Measurements from ENCODE around the gene TMPRSS3.

Gene TMPRSS3

DNA sequence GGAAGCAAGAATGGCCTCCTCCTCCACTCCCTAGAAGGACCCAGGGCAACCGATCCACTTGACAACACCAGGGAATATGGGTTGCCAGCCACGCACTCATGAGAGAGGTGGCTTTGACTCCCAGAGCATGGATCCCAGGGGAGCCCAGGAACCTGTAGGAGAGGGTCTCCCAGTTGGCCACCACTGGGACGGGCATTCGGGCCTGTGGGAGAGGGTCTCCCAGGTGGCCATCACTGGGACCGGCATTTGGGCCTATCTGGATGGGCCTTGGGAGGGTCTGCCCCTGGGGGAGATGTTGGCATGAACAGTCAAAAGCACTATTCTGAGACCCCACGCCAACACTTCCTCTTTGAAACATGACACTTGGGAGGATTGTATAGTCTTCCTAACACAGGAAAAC is 30.1 kb downstream of the TMPRSS3 start:
- Histone ChIP-seq H3K9me3 (ENCODE audit: low read length) (no peaks in the 10 kb centered on the region), H3K9ac (ENCODE audit: low read length) (no peak overlapping the region), H3K4me3 (ENCODE audit: low read depth in 1 of 2, low read length in 2 of 2) (no peak overlapping the region), H3K27ac (ENCODE audit: low read depth, low read length) (no peak overlapping the region), H3K36me3 (ENCODE audit: insufficient read depth, low read length) (no peaks in the 10 kb centered on the region), H3K27me3 (ENCODE audit: control insufficient read depth in 1 of 2, insufficient read depth in 2 of 2, low read length in 2 of 2) (peaks cover 0 to 10% of the 10 kb centered on the region in 2 donors), H3K4me1 (ENCODE audit: insufficient read depth, low read length) (no peaks in the 10 kb centered on the region)

DNA sequence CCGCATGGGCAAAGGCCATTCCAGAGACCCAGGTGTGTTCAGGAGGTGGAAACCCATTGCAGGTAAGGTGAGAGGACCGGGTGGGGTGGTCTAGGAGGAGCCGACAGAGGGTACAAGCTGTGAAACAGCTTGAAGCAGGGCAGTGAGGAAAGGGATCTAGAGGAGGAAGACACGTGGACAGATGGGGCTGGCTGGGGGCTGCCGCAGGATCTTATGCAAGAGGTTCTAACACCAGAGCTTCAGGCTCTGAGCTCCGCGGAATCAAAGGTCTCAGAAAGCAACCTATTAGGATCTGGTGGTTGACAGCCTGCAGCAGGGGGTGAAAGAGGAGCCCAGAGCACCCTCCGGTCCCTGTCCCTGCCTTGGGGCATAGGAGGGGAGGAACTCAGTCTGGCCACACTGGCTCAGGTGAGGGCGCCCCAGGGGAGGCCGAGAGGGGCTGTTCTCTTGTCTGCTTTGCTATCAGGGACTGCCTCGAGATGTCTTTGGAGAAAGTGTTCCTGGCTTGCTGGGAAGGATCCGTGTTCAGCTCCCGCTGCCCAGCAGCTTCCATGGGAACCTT is 31.5 kb downstream of the TMPRSS3 start:
- Histone ChIP-seq H3K9ac (ENCODE audit: low read length) (no peak overlapping the region), H3K4me3 (ENCODE audit: low read depth in 1 of 2, low read length in 2 of 2) (no peak overlapping the region), H3K27ac (ENCODE audit: low read depth, low read length) (no peak overlapping the region), H3K4me1 (ENCODE audit: insufficient read depth, low read length) (no peaks in the 10 kb centered on the region), H3K36me3 (ENCODE audit: insufficient read depth, low read length) (no peaks in the 10 kb centered on the region), H3K27me3 (ENCODE audit: control insufficient read depth in 1 of 2, insufficient read depth in 2 of 2, low read length in 2 of 2) (peaks cover 0 to 16% of the 10 kb centered on the region in 2 donors), H3K9me3 (ENCODE audit: low read length) (peaks cover 7% of the 10 kb centered on the region)

- Histone ChIP-seq H3K9ac (ENCODE audit: low read length) (no peak overlapping the region), H3K36me3 (ENCODE audit: insufficient read depth, low read length) (no peaks in the 10 kb centered on the region), H3K27me3 (ENCODE audit: control insufficient read depth in 1 of 2, insufficient read depth in 2 of 2, low read length in 2 of 2) (peaks cover 0 to 16% of the 10 kb centered on the region in 2 donors), H3K4me1 (ENCODE audit: insufficient read depth, low read length) (no peaks in the 10 kb centered on the region), H3K27ac (ENCODE audit: low read depth, low read length) (no peak overlapping the region), H3K9me3 (ENCODE audit: low read length) (peaks cover 7% of the 10 kb centered on the region), H3K4me3 (ENCODE audit: low read depth in 1 of 2, low read length in 2 of 2) (no peak overlapping the region)
These were observed 32.5 kb downstream of the TMPRSS3 start for GRCh38 chr21:42363312-42363711.

DNA sequence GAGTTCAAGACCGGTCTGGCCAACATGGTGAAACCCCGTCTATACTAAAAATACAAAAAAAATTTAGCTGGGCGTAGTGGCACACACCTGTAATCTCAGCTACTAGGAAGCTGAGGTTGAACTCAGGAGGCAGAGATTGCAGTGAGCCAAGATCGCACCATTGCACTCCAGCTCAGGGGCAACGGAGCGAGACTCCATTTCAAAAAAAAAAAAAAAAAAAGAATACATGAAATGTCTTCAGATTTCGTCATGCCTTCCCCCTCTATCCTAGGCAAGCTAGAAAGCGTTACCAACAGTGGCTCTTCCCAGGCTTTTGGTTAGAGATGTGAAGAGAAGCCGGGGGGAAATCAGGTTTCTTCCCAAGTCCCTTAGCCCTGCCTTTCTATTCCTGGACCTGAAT is 33.2 kb downstream of the TMPRSS3 start:
- Histone ChIP-seq H3K27me3 (ENCODE audit: control insufficient read depth in 1 of 2, insufficient read depth in 2 of 2, low read length in 2 of 2) (peaks cover 0 to 16% of the 10 kb centered on the region in 2 donors), H3K4me1 (ENCODE audit: insufficient read depth, low read length) (no peaks in the 10 kb centered on the region), H3K9ac (ENCODE audit: low read length) (no peak overlapping the region), H3K27ac (ENCODE audit: low read depth, low read length) (no peak overlapping the region), H3K9me3 (ENCODE audit: low read length) (peaks cover 7% of the 10 kb centered on the region), H3K4me3 (ENCODE audit: low read depth in 1 of 2, low read length in 2 of 2) (no peak overlapping the region), H3K36me3 (ENCODE audit: insufficient read depth, low read length) (no peaks in the 10 kb centered on the region)

GRCh38 chr21:42362198-42362597 is 33.7 kb downstream of the TMPRSS3 start:
- Histone ChIP-seq H3K27me3 (ENCODE audit: control insufficient read depth in 1 of 2, insufficient read depth in 2 of 2, low read length in 2 of 2) (peaks cover 0 to 16% of the 10 kb centered on the region in 2 donors), H3K4me1 (ENCODE audit: insufficient read depth, low read length) (no peaks in the 10 kb centered on the region), H3K9me3 (ENCODE audit: low read length) (peaks cover 7% of the 10 kb centered on the region), H3K36me3 (ENCODE audit: insufficient read depth, low read length) (no peaks in the 10 kb centered on the region), H3K4me3 (ENCODE audit: low read depth in 1 of 2, low read length in 2 of 2) (no peak overlapping the region), H3K27ac (ENCODE audit: low read depth, low read length) (no peak overlapping the region), H3K9ac (ENCODE audit: low read length) (no peak overlapping the region)

DNA sequence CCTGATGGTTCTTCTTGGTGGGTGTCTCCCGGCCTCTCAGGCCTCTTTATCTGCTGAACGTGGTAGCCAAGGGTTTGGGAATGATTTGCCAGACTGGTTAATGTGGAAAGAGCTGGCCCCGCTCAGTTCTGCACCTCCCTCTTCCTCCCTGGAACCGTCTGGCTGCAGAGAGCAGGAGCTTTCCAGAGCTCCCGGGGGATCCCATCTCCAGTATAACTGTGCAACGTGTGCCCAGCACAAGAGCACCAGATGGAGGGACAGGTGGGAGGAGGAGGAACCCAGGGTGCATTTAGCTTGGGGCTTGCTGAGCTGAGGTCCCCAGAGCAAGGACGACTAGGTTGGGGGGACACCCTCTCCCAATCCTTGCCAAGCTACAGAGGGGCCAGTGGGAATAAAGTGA is 34.6 kb downstream of the TMPRSS3 start:
- H3K27me3 ChIP-seq (ENCODE audit: control insufficient read depth in 1 of 2, insufficient read depth in 2 of 2, low read length in 2 of 2) = peaks cover 0 to 16% of the 10 kb centered on the region in 2 donors
- H3K9ac ChIP-seq (ENCODE audit: low read length) = no peak overlapping the region
- no peaks in the 10 kb centered on the region for H3K36me3 ChIP-seq (ENCODE audit: insufficient read depth, low read length)
- no peak overlapping the region for H3K27ac ChIP-seq (ENCODE audit: low read depth, low read length)
- H3K9me3 ChIP-seq (ENCODE audit: low read length) = peaks cover 7% of the 10 kb centered on the region
- no peak overlapping the region for H3K4me3 ChIP-seq (ENCODE audit: low read depth in 1 of 2, low read length in 2 of 2)
- no peaks in the 10 kb centered on the region for H3K4me1 ChIP-seq (ENCODE audit: insufficient read depth, low read length)

- H3K9me3 ChIP-seq (ENCODE audit: low read length) = peaks cover 7% of the 10 kb centered on the region
- no peak overlapping the region for H3K9ac ChIP-seq (ENCODE audit: low read length)
- H3K27ac ChIP-seq (ENCODE audit: low read depth, low read length) = no peak overlapping the region
- H3K4me1 ChIP-seq (ENCODE audit: insufficient read depth, low read length) = no peaks in the 10 kb centered on the region
- H3K4me3 ChIP-seq (ENCODE audit: low read depth in 1 of 2, low read length in 2 of 2) = no peak overlapping the region
- peaks cover 0 to 16% of the 10 kb centered on the region in 2 donors for H3K27me3 ChIP-seq (ENCODE audit: control insufficient read depth in 1 of 2, insufficient read depth in 2 of 2, low read length in 2 of 2)
- H3K36me3 ChIP-seq (ENCODE audit: insufficient read depth, low read length) = no peaks in the 10 kb centered on the region
These were observed 35.5 kb downstream of the TMPRSS3 start for GRCh38 chr21:42360317-42360716.

- no peak overlapping the region for H3K4me3 ChIP-seq (ENCODE audit: low read depth in 1 of 2, low read length in 2 of 2)
- H3K4me1 ChIP-seq (ENCODE audit: insufficient read depth, low read length) = no peaks in the 10 kb centered on the region
- no peaks in the 10 kb centered on the region for H3K36me3 ChIP-seq (ENCODE audit: insufficient read depth, low read length)
- H3K27me3 ChIP-seq (ENCODE audit: control insufficient read depth in 1 of 2, insufficient read depth in 2 of 2, low read length in 2 of 2) = peaks cover 0 to 8% of the 10 kb centered on the region in 2 donors
- no peak overlapping the region for H3K9ac ChIP-seq (ENCODE audit: low read length)
- peaks cover 7% of the 10 kb centered on the region for H3K9me3 ChIP-seq (ENCODE audit: low read length)
- H3K27ac ChIP-seq (ENCODE audit: low read depth, low read length) = no peak overlapping the region
These were observed 36.9 kb downstream of the TMPRSS3 start for GRCh38 chr21:42358937-42359336.

DNA sequence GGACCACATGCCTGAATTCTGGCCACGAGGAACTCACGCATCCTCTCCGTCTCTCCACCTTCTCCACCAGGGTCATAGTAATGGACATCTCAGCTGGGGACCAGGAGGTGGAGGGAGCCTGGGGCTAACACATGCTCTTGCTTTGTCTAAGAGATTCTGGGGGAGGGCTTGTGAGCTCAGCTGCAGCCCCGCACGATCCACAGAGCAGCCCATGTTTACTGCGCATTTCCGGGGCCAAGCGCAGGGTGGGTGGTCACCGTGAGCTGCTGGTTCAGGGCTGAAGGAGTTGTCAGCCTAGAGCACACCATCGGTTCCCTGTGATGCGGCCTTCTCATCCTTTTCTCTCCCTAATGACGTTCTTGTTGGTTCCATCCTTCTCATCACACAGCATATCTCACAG is 37.6 kb downstream of the TMPRSS3 start:
- Histone ChIP-seq H3K9ac (ENCODE audit: low read length) (no peak overlapping the region), H3K27me3 (ENCODE audit: control insufficient read depth in 1 of 2, insufficient read depth in 2 of 2, low read length in 2 of 2) (peaks cover 0 to 8% of the 10 kb centered on the region in 2 donors)

DNA sequence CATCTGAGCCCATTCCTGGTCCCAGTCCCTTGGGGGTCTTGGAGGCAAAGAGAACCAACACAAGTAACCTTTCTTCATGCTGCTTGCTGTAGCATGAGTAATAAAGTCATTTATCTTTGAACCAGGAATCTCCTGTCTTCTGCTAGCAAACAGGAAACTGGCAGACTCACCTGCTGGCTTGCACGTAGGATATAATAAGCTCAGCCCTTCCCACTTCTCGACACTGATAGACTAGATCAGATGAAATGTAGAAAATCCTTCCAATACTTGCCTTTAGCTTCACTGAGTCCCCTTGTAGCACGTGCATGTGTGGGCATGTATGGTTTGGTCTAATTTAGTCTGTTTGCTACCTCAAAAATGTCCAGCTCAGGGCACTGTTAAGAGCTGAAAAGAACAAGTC is 38.5 kb downstream of the TMPRSS3 start:
- no peaks in the 10 kb centered on the region for H3K4me1 ChIP-seq (ENCODE audit: insufficient read depth, low read length)
- peaks cover 7% of the 10 kb centered on the region for H3K9me3 ChIP-seq (ENCODE audit: low read length)
- H3K4me3 ChIP-seq (ENCODE audit: low read depth in 1 of 2, low read length in 2 of 2) = no peak overlapping the region
- H3K27ac ChIP-seq (ENCODE audit: low read depth, low read length) = no peak overlapping the region
- no peak overlapping the region for H3K9ac ChIP-seq (ENCODE audit: low read length)
- H3K36me3 ChIP-seq (ENCODE audit: insufficient read depth, low read length) = no peaks in the 10 kb centered on the region
- H3K27me3 ChIP-seq (ENCODE audit: control insufficient read depth in 1 of 2, insufficient read depth in 2 of 2, low read length in 2 of 2) = peaks cover 0 to 8% of the 10 kb centered on the region in 2 donors

More for the DNA sequence above, 37.6 kb downstream of the TMPRSS3 start:
- Histone ChIP-seq H3K9me3 (ENCODE audit: low read length) (peaks cover 7% of the 10 kb centered on the region), H3K27ac (ENCODE audit: low read depth, low read length) (no peak overlapping the region), H3K4me3 (ENCODE audit: low read depth in 1 of 2, low read length in 2 of 2) (no peak overlapping the region), H3K36me3 (ENCODE audit: insufficient read depth, low read length) (no peaks in the 10 kb centered on the region), H3K4me1 (ENCODE audit: insufficient read depth, low read length) (no peaks in the 10 kb centered on the region)

- Histone ChIP-seq H3K27ac (ENCODE audit: low read depth, low read length) (no peak overlapping the region), H3K9ac (ENCODE audit: low read length) (no peak overlapping the region), H3K27me3 (ENCODE audit: control insufficient read depth in 1 of 2, insufficient read depth in 2 of 2, low read length in 2 of 2) (peaks cover 0 to 8% of the 10 kb centered on the region in 2 donors), H3K4me3 (ENCODE audit: low read depth in 1 of 2, low read length in 2 of 2) (no peak overlapping the region), H3K9me3 (ENCODE audit: low read length) (peaks cover 7% of the 10 kb centered on the region), H3K4me1 (ENCODE audit: insufficient read depth, low read length) (no peaks in the 10 kb centered on the region), H3K36me3 (ENCODE audit: insufficient read depth, low read length) (no peaks in the 10 kb centered on the region)
These were observed 39.2 kb downstream of the TMPRSS3 start for GRCh38 chr21:42356650-42357049.

GRCh38 chr21:42356046-42356445 is 39.8 kb downstream of the TMPRSS3 start:
- H3K9ac ChIP-seq (ENCODE audit: low read length) = no peak overlapping the region
- peaks cover 7% of the 10 kb centered on the region for H3K9me3 ChIP-seq (ENCODE audit: low read length)
- H3K36me3 ChIP-seq (ENCODE audit: insufficient read depth, low read length) = no peaks in the 10 kb centered on the region
- H3K4me3 ChIP-seq (ENCODE audit: low read depth in 1 of 2, low read length in 2 of 2) = no peak overlapping the region
- H3K27ac ChIP-seq (ENCODE audit: low read depth, low read length) = no peak overlapping the region
- H3K4me1 ChIP-seq (ENCODE audit: insufficient read depth, low read length) = no peaks in the 10 kb centered on the region
- H3K27me3 ChIP-seq (ENCODE audit: control insufficient read depth in 1 of 2, insufficient read depth in 2 of 2, low read length in 2 of 2) = peaks cover 0 to 8% of the 10 kb centered on the region in 2 donors
